SK-N-SH treated with all-trans-retinoic acid at 6 μM for 48 hours (cell line): ENCODE measurements around the gene HHAT.

ENCODE experiments used
- ARNTL ChIP-seq: fragments of 450-650 bp; formaldehyde crosslinking; IDR thresholded peaks from 2 replicates; pipeline ENCODE4 v1.5.0; 2020; ENCODE audit warnings: low read depth, mild to moderate bottlenecking, moderate library complexity, borderline replicate concordance
- CREB5 ChIP-seq: fragments of 250-450 bp; sonication (Bioruptor Pico); IDR thresholded peaks from 2 replicates; pipeline ENCODE4 v1.5.1; 2020; ENCODE audit warnings: low read depth, mild to moderate bottlenecking, moderate library complexity
- PATZ1 ChIP-seq: fragments of 250-450 bp; sonication (Bioruptor Pico); IDR thresholded peaks from 2 replicates; pipeline ENCODE4 v1.8.0; 2020; ENCODE audit warnings: mild to moderate bottlenecking, moderate library complexity, borderline replicate concordance
- PPARA ChIP-seq: fragments of 250-450 bp; sonication (Bioruptor Pico); IDR thresholded peaks from 2 replicates; pipeline ENCODE4 v1.5.0; 2020; ENCODE audit warnings: mild to moderate bottlenecking, borderline replicate concordance
- SNAI2 ChIP-seq: fragments of 250-450 bp; sonication (Bioruptor Pico); IDR thresholded peaks from 2 replicates; pipeline ENCODE4 v1.5.0; 2020; ENCODE audit warnings: mild to moderate bottlenecking, moderate library complexity
- ZFP3 ChIP-seq: fragments of 250-450 bp; sonication (Bioruptor Pico); IDR thresholded peaks from 2 replicates; pipeline ENCODE4 v1.5.0; 2020; ENCODE audit warnings: mild to moderate bottlenecking, moderate library complexity
- ZFP30 ChIP-seq: fragments of 450-650 bp; formaldehyde crosslinking; IDR thresholded peaks from 2 replicates; pipeline ENCODE4 v1.5.0; 2022; ENCODE audit warnings: mild to moderate bottlenecking, moderate library complexity

GRCh38 chr1:210376836-210377372 is 48.2 kb downstream of the HHAT start:
- TF ChIP-seq CREB5 (no peak), SNAI2 (CRISPR knock-in tag) (no peak), ZFP30 (CRISPR knock-in tag) (no peak), ZFP3 (no peak), PATZ1 (CRISPR knock-in tag) (no peak), PPARA (CRISPR knock-in tag) (no peak), ARNTL (CRISPR knock-in tag) (no peak)
